Hepatocyte (in vitro differentiated cells): ENCODE measurements around the gene HAGH. TPM values are rescaled to one million over a fixed set of nuclear protein-coding genes. Genes with fewer than 3 reads are reported as not detected.

Source experiments
- DNase-seq: peaks from one replicate; pipeline ENCODE4 v3.0.0-alpha.2; 2016; ENCODE audit warnings: low spot score
- H2AFZ ChIP-seq: fragments of 200-600 bp; sonication (generic); 2 replicates; pipeline ENCODE4 v1.6.0; 2016; ENCODE audit warnings: antibody characterized with exemption, mild to moderate bottlenecking
- H3K27ac ChIP-seq: fragments of 200-600 bp; sonication (generic); 2 replicates; pipeline ENCODE4 v1.5.1; 2016; ENCODE audit warnings: mild to moderate bottlenecking
- H3K27me3 ChIP-seq: fragments of 200-600 bp; sonication (generic); 2 replicates; pipeline ENCODE4 v1.6.1; 2016
- H3K36me3 ChIP-seq: fragments of 200-600 bp; sonication (generic); replicated peaks from 2 replicates; pipeline ENCODE4 v1.5.1; 2016; ENCODE audit warnings: low read depth; ENCODE audit not compliant: insufficient read depth
- H3K4me1 ChIP-seq: fragments of 200-600 bp; sonication (generic); 2 replicates; pipeline ENCODE4 v1.5.1; 2016; ENCODE audit warnings: mild to moderate bottlenecking, moderate library complexity; ENCODE audit not compliant: insufficient read depth
- H3K4me2 ChIP-seq: fragments of 200-600 bp; sonication (generic); 2 replicates; pipeline ENCODE4 v1.6.0; 2016
- H3K4me3 ChIP-seq: fragments of 200-600 bp; sonication (generic); 2 replicates; pipeline ENCODE4 v1.5.1; 2016; ENCODE audit warnings: mild to moderate bottlenecking
- H3K79me2 ChIP-seq: fragments of 200-600 bp; sonication (generic); 2 replicates; pipeline ENCODE4 v1.6.0; 2017; ENCODE audit warnings: mild to moderate bottlenecking
- H3K9me2 ChIP-seq: fragments of 200-600 bp; sonication (generic); replicated peaks from 2 replicates; pipeline ENCODE4 v1.6.0; 2017; ENCODE audit warnings: mild to moderate bottlenecking; ENCODE audit not compliant: insufficient read depth
- H3K9me3 ChIP-seq: fragments of 200-600 bp; sonication (generic); 2 replicates; pipeline ENCODE4 v1.5.1; 2016; ENCODE audit warnings: low read depth, mild to moderate bottlenecking
- H4K20me1 ChIP-seq: fragments of 200-600 bp; sonication (generic); 2 replicates; pipeline ENCODE4 v1.6.0; 2016; ENCODE audit warnings: mild to moderate bottlenecking; ENCODE audit not compliant: insufficient read depth, poor library complexity, severe bottlenecking
- CTCF ChIP-seq: fragments of 200-600 bp; sonication (generic); IDR thresholded peaks from 2 replicates; pipeline ENCODE4 v1.5.1; 2016; ENCODE audit warnings: antibody characterized with exemption, mild to moderate bottlenecking; ENCODE audit not compliant: poor library complexity
- EZH2 ChIP-seq: fragments of 200-600 bp; sonication (generic); IDR thresholded peaks from 2 replicates; pipeline ENCODE4 v1.6.1; 2016; ENCODE audit warnings: antibody characterized with exemption, mild to moderate bottlenecking, borderline replicate concordance
- EZH2phosphoT487 ChIP-seq: fragments of 200-600 bp; sonication (generic); IDR thresholded peaks from one replicate; pipeline ENCODE4 v1.6.1; 2018; ENCODE audit warnings: antibody characterized with exemption, mild to moderate bottlenecking, low read depth, moderate library complexity; ENCODE audit not compliant: unreplicated experiment, severe bottlenecking
- WGBS: methylation state at CpG from one replicate; pipeline ENCODE4 v1.1.6; 2016; ENCODE audit warnings: low lambda C conversion rate; ENCODE audit errors: missing lambda C conversion rate; 5-methylcytosine and 5-hydroxymethylcytosine counted together
- polyA plus RNA-seq: library from polyadenylated mRNA; unstranded; fragments of >200 nt; fragmentation: Nextera tagmentation; extraction: Ambion mirVana; gene quantifications from 2 replicates; pipeline ENCODE4 v1.2.1, GENCODE V29; 2016
- total RNA-seq: library from RNA; depleted of rRNA; stranded (reverse); fragments of >200 nt; gene quantifications from 2 replicates; pipeline ENCODE4 v1.2.3, GENCODE V29; 2014

Gene HAGH
- total and polyA plus RNA-seq, 2 experiments from 2014 or later = 55.6 to 113 TPM

GRCh38 chr16:1761751-1762150, 64.9 kb downstream of the HAGH start:
- Histone ChIP-seq H3K36me3 (no peaks in the 10 kb centered on the region), H3K4me2 (no peak overlapping the region), H3K9me3 (no peaks in the 10 kb centered on the region), H3K4me1 (peaks cover 9% of the 10 kb centered on the region), H3K79me2 (no peaks in the 10 kb centered on the region), H3K4me3 (no peak overlapping the region), H4K20me1 (peaks cover 3% of the 10 kb centered on the region), H3K27me3 (no peaks in the 10 kb centered on the region), H2AFZ (no peak overlapping the region), H3K27ac (no peak overlapping the region), H3K9me2 (no peaks in the 10 kb centered on the region)
- WGBS = 94% methylated on average over 11 of the region's 15 CpGs
- no peak for TF ChIP-seq CTCF
- TF ChIP-seq EZH2 = no peak
- no peak for TF ChIP-seq EZH2phosphoT487
- DNase-seq = no peak

- 95% methylated on average over 15 of the region's 15 CpGs for WGBS
- no peaks in the 10 kb centered on the region for H3K9me2 ChIP-seq
Measured at GRCh38 chr16:1760911-1761310, 65.7 kb downstream of the HAGH start.

GRCh38 chr16:1759511-1759910, 67.1 kb downstream of the HAGH start:
- Histone ChIP-seq H3K4me2 (no peak overlapping the region), H3K4me3 (no peak overlapping the region), H3K27ac (no peak overlapping the region), H3K79me2 (no peaks in the 10 kb centered on the region), H3K4me1 (peaks cover 9% of the 10 kb centered on the region), H4K20me1 (peaks cover 3% of the 10 kb centered on the region), H3K9me3 (no peaks in the 10 kb centered on the region), H3K9me2 (no peaks in the 10 kb centered on the region), H3K27me3 (no peaks in the 10 kb centered on the region), H3K36me3 (no peaks in the 10 kb centered on the region), H2AFZ (no peak overlapping the region)
- WGBS = 98% methylated on average over 19 of the region's 21 CpGs
- TF ChIP-seq EZH2phosphoT487 = no peak
- no peak for TF ChIP-seq CTCF
- TF ChIP-seq EZH2 = no peak
- DNase-seq = no peak

More at GRCh38 chr16:1760911-1761310, 65.7 kb downstream of the HAGH start:
- Histone ChIP-seq H3K9me3 (no peaks in the 10 kb centered on the region), H4K20me1 (peaks cover 3% of the 10 kb centered on the region), H3K4me2 (no peak overlapping the region), H2AFZ (no peak overlapping the region), H3K27me3 (no peaks in the 10 kb centered on the region), H3K27ac (no peak overlapping the region), H3K79me2 (no peaks in the 10 kb centered on the region), H3K36me3 (no peaks in the 10 kb centered on the region), H3K4me3 (no peak overlapping the region), H3K4me1 (peaks cover 9% of the 10 kb centered on the region)
- no peak for DNase-seq
- TF ChIP-seq EZH2phosphoT487 = no peak
- TF ChIP-seq CTCF = no peak
- TF ChIP-seq EZH2 = no peak

GRCh38 chr16:1758923-1759322, 67.7 kb downstream of the HAGH start:
- H3K4me2 ChIP-seq = no peak overlapping the region

More at GRCh38 chr16:1758923-1759322, 67.7 kb downstream of the HAGH start:
- Histone ChIP-seq H3K9me3 (no peaks in the 10 kb centered on the region), H3K4me3 (no peak overlapping the region), H3K27me3 (no peaks in the 10 kb centered on the region), H3K9me2 (no peaks in the 10 kb centered on the region), H3K4me1 (peaks cover 9% of the 10 kb centered on the region), H3K79me2 (no peaks in the 10 kb centered on the region), H2AFZ (no peak overlapping the region), H4K20me1 (peaks cover 3% of the 10 kb centered on the region), H3K36me3 (no peaks in the 10 kb centered on the region), H3K27ac (no peak overlapping the region)
- no peak for DNase-seq
- TF ChIP-seq EZH2phosphoT487 (no peak), CTCF (no peak), EZH2 (no peak)
- 95% methylated on average over 16 of the region's 18 CpGs for WGBS
